WTC11 (cell line): Measurements from ENCODE around the gene OR52D1. TPM values are rescaled to one million over a fixed set of nuclear protein-coding genes. Genes with fewer than 3 reads are reported as not detected.

Experiments used
- ATAC-seq: fragments of 200-7000 bp; cut with Tn5 transposase; 2 replicates; pipeline ENCODE4 v1.10.0; 2021; ENCODE audit warnings: mild to moderate bottlenecking, moderate library complexity
- CTCF ChIA-PET: fragments of 300-600 bp; sonication (Branson Sonifier 250); formaldehyde crosslinking; loops from one replicate; lab custom pipeline; 2021; ENCODE audit warnings: antibody characterized with exemption; lab: Charles Lee
- POLR2A ChIA-PET: fragments of 350-600 bp; sonication (Branson Sonifier 250); formaldehyde crosslinking; loops from one replicate; lab custom pipeline; 2021; ENCODE audit warnings: antibody characterized with exemption; lab: Charles Lee
- DNase-seq: peaks from one replicate; pipeline ENCODE4 v3.0.0; 2021; ENCODE audit warnings: low spot score
- H3K27ac Mint-ChIP-seq: 2 replicates; pipeline ENCODE4 v1.8.0; 2021; ENCODE audit warnings: mixed read lengths
- H3K27me3 Mint-ChIP-seq: 2 replicates; pipeline ENCODE4 v1.8.0; 2021; ENCODE audit warnings: low read depth, mild to moderate bottlenecking, moderate library complexity, mixed read lengths
- H3K36me3 Mint-ChIP-seq: 2 replicates; pipeline ENCODE4 v1.8.0; 2021; ENCODE audit warnings: mixed read lengths
- H3K4me1 Mint-ChIP-seq: 2 replicates; pipeline ENCODE4 v1.8.0; 2022; ENCODE audit warnings: mixed read lengths
- H3K4me3 Mint-ChIP-seq: 2 replicates; pipeline ENCODE4 v1.8.0; 2021; ENCODE audit warnings: mild to moderate bottlenecking, moderate library complexity, mixed read lengths
- H3K9me3 Mint-ChIP-seq: 2 replicates; pipeline ENCODE4 v1.8.0; 2021; ENCODE audit warnings: mixed read lengths
- CREB1 ChIP-seq: sonication (generic); formaldehyde crosslinking; IDR thresholded peaks from 2 replicates; pipeline ENCODE4 v1.8.0; 2023; ENCODE audit warnings: mild to moderate bottlenecking, missing genetic modification reagents
- CREM ChIP-seq: sonication (generic); formaldehyde crosslinking; IDR thresholded peaks from 2 replicates; pipeline ENCODE4 v1.8.1; 2022; ENCODE audit warnings: mild to moderate bottlenecking, missing genetic modification reagents, moderate library complexity
- ELF4 ChIP-seq: sonication (generic); formaldehyde crosslinking; IDR thresholded peaks from 2 replicates; pipeline ENCODE4 v1.8.1; 2022; ENCODE audit warnings: low read depth, mild to moderate bottlenecking, moderate library complexity, missing genetic modification reagents
- EMX1 ChIP-seq: fragments of 250-450 bp; sonication (Bioruptor Pico); IDR thresholded peaks from 2 replicates; pipeline ENCODE4 v1.8.0; 2021; ENCODE audit warnings: mild to moderate bottlenecking
- ETV6 ChIP-seq: sonication (generic); formaldehyde crosslinking; IDR thresholded peaks from 2 replicates; pipeline ENCODE4 v1.8.1; 2022; ENCODE audit warnings: mild to moderate bottlenecking, missing genetic modification reagents
- FOXJ3 ChIP-seq: sonication (generic); formaldehyde crosslinking; IDR thresholded peaks from 2 replicates; pipeline ENCODE4 v1.9.0; 2021; ENCODE audit warnings: missing genetic modification reagents, mild to moderate bottlenecking, borderline replicate concordance
- GTF2I ChIP-seq: fragments of 250-450 bp; sonication (Bioruptor Pico); conservative IDR thresholded peaks from 2 replicates; pipeline ENCODE4 v1.4.0; 2021; ENCODE audit warnings: mild to moderate bottlenecking
- MXD4 ChIP-seq: fragments of 250-450 bp; sonication (Bioruptor Pico); IDR thresholded peaks from 2 replicates; pipeline ENCODE4 v1.8.0; 2021; ENCODE audit warnings: mild to moderate bottlenecking, moderate library complexity, borderline replicate concordance
- NR1H2 ChIP-seq: sonication (generic); formaldehyde crosslinking; IDR thresholded peaks from 2 replicates; pipeline ENCODE4 v1.9.0; 2021; ENCODE audit warnings: mild to moderate bottlenecking, moderate library complexity, missing genetic modification reagents
- PRDM15 ChIP-seq: sonication (generic); formaldehyde crosslinking; IDR thresholded peaks from 2 replicates; pipeline ENCODE4 v1.8.0; 2022; ENCODE audit warnings: missing genetic modification reagents
- RELA ChIP-seq: sonication (generic); formaldehyde crosslinking; IDR thresholded peaks from 2 replicates; pipeline ENCODE4 v1.8.1; 2022; ENCODE audit warnings: missing genetic modification reagents, mild to moderate bottlenecking, borderline replicate concordance
- SOX15 ChIP-seq: fragments of 250-450 bp; sonication (Bioruptor Pico); IDR thresholded peaks from 2 replicates; pipeline ENCODE4 v1.9.0; 2021; ENCODE audit warnings: mild to moderate bottlenecking
- SP1 ChIP-seq: sonication (generic); formaldehyde crosslinking; conservative IDR thresholded peaks from 2 replicates; pipeline ENCODE4 v1.8.1; 2022; ENCODE audit warnings: missing genetic modification reagents
- STAT6 ChIP-seq: sonication (generic); formaldehyde crosslinking; conservative IDR thresholded peaks from 2 replicates; pipeline ENCODE4 v1.8.1; 2023; ENCODE audit warnings: mild to moderate bottlenecking, low read depth, missing genetic modification reagents, moderate library complexity
- ZNF232 ChIP-seq: sonication (generic); formaldehyde crosslinking; IDR thresholded peaks from 2 replicates; pipeline ENCODE4 v1.8.0; 2022; ENCODE audit warnings: mild to moderate bottlenecking, missing genetic modification reagents
- ZNF263 ChIP-seq: sonication (generic); formaldehyde crosslinking; IDR thresholded peaks from 2 replicates; pipeline ENCODE4 v1.8.1; 2022; ENCODE audit warnings: low read depth, mild to moderate bottlenecking, moderate library complexity, missing genetic modification reagents
- ZNF317 ChIP-seq: sonication (generic); formaldehyde crosslinking; IDR thresholded peaks from 2 replicates; pipeline ENCODE4 v1.8.1; 2023; ENCODE audit warnings: low read depth, mild to moderate bottlenecking, moderate library complexity, missing genetic modification reagents, borderline replicate concordance
- ZNF416 ChIP-seq: fragments of 250-450 bp; sonication (Bioruptor Pico); IDR thresholded peaks from 2 replicates; pipeline ENCODE4 v1.9.0; 2021; ENCODE audit warnings: mild to moderate bottlenecking, inconsistent platforms
- total RNA-seq: library from RNA; stranded (reverse); gene quantifications from 3 replicates; pipeline ENCODE4 v1.2.3, GENCODE V29; 2021
- TF ChIP-seq, protein P1 (sequence below): sonication (generic); formaldehyde crosslinking; IDR thresholded peaks from 2 replicates; pipeline ENCODE4 v1.8.1; 2023; ENCODE audit warnings: mild to moderate bottlenecking, missing genetic modification reagents, borderline replicate concordance

The OR52D1 gene
- total RNA-seq, 1 experiment from 2014 or later, result not detected

- DNase-seq (no peak), ATAC-seq (no peak)
- Mint-ChIP-seq H3K36me3 (no peaks in the 10 kb centered on the region), H3K9me3 (no peaks in the 10 kb centered on the region), H3K4me1 (no peaks in the 10 kb centered on the region), H3K27me3 (no peaks in the 10 kb centered on the region; the same call in 1 of the 2 replicates), H3K27ac (no peak overlapping the region), H3K4me3 (no peak overlapping the region)
- CTCF ChIA-PET, result interaction anchor here (1.0 kb wide), 1 partner anchor 10 kb away, joined by 4 read pairs; no protein-coding TSS in a partner anchor
- POLR2A ChIA-PET, result interaction anchor here (0.5 kb wide), 1 partner anchor 324 kb away, joined by 3 read pairs; no protein-coding TSS in a partner anchor
- TF ChIP-seq GTF2I (CRISPR knock-in tag) (no peak), NR1H2 (CRISPR knock-in tag) (no peak), ZNF416 (no peak), ZNF263 (no peak)
Observed at GRCh38 chr11:5486003-5486402, 2.5 kb upstream of the OR52D1 start.

- ATAC-seq (no peak), DNase-seq (no peak)
- Mint-ChIP-seq H3K27me3 (no peaks in the 10 kb centered on the region; the same call in 1 of the 2 replicates), H3K27ac (no peak overlapping the region), H3K4me3 (no peak overlapping the region), H3K36me3 (no peaks in the 10 kb centered on the region), H3K4me1 (no peaks in the 10 kb centered on the region), H3K9me3 (no peaks in the 10 kb centered on the region)
- ChIA-PET POLR2A (interaction anchor here (0.5 kb wide), 1 partner anchor 323 kb away, joined by 3 read pairs; no protein-coding TSS in a partner anchor), CTCF (interaction anchor here (1.0 kb wide), 1 partner anchor 10 kb away, joined by 4 read pairs; no protein-coding TSS in a partner anchor)
- TF ChIP-seq SOX15 (CRISPR knock-in tag) (no peak), ELF4 (CRISPR knock-in tag) (no peak), MXD4 (CRISPR knock-in tag) (no peak), ZNF317 (no peak), ZNF232 (CRISPR knock-in tag) (no peak), RELA (CRISPR knock-in tag) (no peak), CREB1 (no peak), ZNF263 (no peak), NR1H2 (CRISPR knock-in tag) (no peak), EMX1 (CRISPR knock-in tag) (no peak), SP1 (no peak), ETV6 (CRISPR knock-in tag) (no peak), FOXJ3 (no peak), STAT6 (CRISPR knock-in tag) (no peak), ZNF416 (no peak), PRDM15 (CRISPR knock-in tag) (no peak), CREM (no peak)
- TF ChIP-seq, protein P1, sequence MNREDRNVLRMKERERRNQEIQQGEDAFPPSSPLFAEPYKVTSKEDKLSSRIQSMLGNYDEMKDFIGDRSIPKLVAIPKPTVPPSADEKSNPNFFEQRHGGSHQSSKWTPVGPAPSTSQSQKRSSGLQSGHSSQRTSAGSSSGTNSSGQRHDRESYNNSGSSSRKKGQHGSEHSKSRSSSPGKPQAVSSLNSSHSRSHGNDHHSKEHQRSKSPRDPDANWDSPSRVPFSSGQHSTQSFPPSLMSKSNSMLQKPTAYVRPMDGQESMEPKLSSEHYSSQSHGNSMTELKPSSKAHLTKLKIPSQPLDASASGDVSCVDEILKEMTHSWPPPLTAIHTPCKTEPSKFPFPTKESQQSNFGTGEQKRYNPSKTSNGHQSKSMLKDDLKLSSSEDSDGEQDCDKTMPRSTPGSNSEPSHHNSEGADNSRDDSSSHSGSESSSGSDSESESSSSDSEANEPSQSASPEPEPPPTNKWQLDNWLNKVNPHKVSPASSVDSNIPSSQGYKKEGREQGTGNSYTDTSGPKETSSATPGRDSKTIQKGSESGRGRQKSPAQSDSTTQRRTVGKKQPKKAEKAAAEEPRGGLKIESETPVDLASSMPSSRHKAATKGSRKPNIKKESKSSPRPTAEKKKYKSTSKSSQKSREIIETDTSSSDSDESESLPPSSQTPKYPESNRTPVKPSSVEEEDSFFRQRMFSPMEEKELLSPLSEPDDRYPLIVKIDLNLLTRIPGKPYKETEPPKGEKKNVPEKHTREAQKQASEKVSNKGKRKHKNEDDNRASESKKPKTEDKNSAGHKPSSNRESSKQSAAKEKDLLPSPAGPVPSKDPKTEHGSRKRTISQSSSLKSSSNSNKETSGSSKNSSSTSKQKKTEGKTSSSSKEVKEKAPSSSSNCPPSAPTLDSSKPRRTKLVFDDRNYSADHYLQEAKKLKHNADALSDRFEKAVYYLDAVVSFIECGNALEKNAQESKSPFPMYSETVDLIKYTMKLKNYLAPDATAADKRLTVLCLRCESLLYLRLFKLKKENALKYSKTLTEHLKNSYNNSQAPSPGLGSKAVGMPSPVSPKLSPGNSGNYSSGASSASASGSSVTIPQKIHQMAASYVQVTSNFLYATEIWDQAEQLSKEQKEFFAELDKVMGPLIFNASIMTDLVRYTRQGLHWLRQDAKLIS, result no peak
Observed at GRCh38 chr11:5486421-5486820, 2.1 kb upstream of the OR52D1 start.
